OCI-LY1 (cell line): ENCODE measurements around the gene LRTM2.

ENCODE experiments used
- EZH2 ChIP-seq: fragments of 200-600 bp; sonication (generic), shearing (Covaris generic); IDR thresholded peaks from 2 replicates; pipeline ENCODE4 v1.8.0; 2017; ENCODE audit warnings: borderline replicate concordance, mixed run types, mild to moderate bottlenecking, antibody characterized with exemption, low read length, moderate library complexity, mixed read lengths
- TF ChIP-seq, protein P1 (sequence below): fragments of 200-600 bp; sonication (generic), shearing (Covaris generic); IDR thresholded peaks from 2 replicates; pipeline ENCODE4 v1.5.1; 2017; ENCODE audit warnings: mild to moderate bottlenecking, antibody characterized with exemption, low read length, moderate library complexity, mixed read lengths

DNA sequence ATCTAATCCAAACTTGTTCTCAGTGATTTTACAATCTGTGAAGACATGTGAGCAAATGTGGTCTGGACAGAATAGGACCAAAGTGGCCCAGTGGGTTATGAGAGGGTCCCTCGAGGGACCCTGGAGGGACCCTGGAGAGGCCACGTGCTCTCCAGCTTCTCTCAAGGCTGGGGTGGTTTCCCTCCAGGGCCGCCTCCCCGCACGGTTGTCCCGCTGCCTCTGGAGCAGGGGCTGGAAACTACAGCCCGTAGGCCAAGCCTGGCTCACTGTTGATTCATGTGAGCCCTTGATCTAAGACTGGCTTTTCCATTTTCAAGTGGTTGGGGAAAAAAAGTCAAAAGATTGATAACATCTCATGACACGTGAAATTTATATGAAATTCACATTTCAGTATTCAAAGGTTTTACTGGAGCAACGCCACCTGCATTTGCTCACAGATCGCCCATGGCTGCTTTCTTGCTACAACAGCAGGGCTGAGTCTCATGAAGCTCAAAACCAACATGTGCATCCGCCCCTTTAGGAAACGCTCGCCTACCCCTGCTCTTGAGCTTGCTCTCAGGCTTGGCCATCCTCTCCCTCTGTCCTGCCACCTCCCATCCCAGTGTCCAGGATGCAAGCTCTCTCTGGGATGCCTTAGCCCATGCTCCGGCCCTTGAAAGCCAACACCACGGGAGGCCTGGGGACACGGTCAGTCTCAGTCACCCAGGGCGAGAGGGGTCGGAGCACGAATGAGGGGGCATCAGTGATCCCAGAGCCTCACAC lies 12.1 kb upstream of the LRTM2 start:
- TF ChIP-seq, protein P1, sequence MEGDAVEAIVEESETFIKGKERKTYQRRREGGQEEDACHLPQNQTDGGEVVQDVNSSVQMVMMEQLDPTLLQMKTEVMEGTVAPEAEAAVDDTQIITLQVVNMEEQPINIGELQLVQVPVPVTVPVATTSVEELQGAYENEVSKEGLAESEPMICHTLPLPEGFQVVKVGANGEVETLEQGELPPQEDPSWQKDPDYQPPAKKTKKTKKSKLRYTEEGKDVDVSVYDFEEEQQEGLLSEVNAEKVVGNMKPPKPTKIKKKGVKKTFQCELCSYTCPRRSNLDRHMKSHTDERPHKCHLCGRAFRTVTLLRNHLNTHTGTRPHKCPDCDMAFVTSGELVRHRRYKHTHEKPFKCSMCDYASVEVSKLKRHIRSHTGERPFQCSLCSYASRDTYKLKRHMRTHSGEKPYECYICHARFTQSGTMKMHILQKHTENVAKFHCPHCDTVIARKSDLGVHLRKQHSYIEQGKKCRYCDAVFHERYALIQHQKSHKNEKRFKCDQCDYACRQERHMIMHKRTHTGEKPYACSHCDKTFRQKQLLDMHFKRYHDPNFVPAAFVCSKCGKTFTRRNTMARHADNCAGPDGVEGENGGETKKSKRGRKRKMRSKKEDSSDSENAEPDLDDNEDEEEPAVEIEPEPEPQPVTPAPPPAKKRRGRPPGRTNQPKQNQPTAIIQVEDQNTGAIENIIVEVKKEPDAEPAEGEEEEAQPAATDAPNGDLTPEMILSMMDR: no peak
- TF ChIP-seq EZH2: no peak
